Motor neuron (in vitro differentiated cells): Measurements from ENCODE around the gene ANAPC1. TPM values are rescaled to one million over a fixed set of nuclear protein-coding genes. Genes with fewer than 3 reads are reported as not detected.
"Not testable (repeated sequence)": the region's sequence is repeated elsewhere in the genome, so short reads cannot be mapped to it uniquely, and the experiment has no call there.

ENCODE experiments used
- ATAC-seq, 8 experiments: fragments of 200-7000 bp; cut with Tn5 transposase; replicated peaks in 6 of 8; 2 replicates each; pipeline ENCODE4 v1.8.0; 2021; ENCODE audit warnings: mild to moderate bottlenecking in 8 of 8, moderate library complexity in 8 of 8
- H3K27ac ChIP-seq, 2 donors: fragments of 250-450 bp; sonication (Bioruptor Pico); 2 replicates each; pipeline ENCODE4 v1.9.0; 2021; ENCODE audit warnings: antibody characterized with exemption in 2 of 2, mild to moderate bottlenecking in 2 of 2, moderate library complexity in 1 of 2
- H3K4me1 ChIP-seq, 2 donors: fragments of 250-450 bp; sonication (Bioruptor Pico); replicated peaks in 1 of 2; 2 replicates each; pipeline ENCODE4 v1.6.1; 2021; ENCODE audit warnings: antibody characterized with exemption in 2 of 2, mild to moderate bottlenecking in 2 of 2, moderate library complexity in 1 of 2
- H3K4me3 ChIP-seq, 5 donors: fragments of 250-450 bp; sonication (Bioruptor Pico); 2 replicates each; pipeline ENCODE4 v1.9.0; 2021; ENCODE audit warnings: antibody characterized with exemption in 5 of 5, mild to moderate bottlenecking in 5 of 5, moderate library complexity in 4 of 5
- WGBS, 10 experiments: fragments of 450-650 bp; shearing (Covaris generic); methylation state at CpG; one replicate each; pipeline ENCODE4 v1.0.0; 2022; 5-methylcytosine and 5-hydroxymethylcytosine counted together
- in situ Hi-C, 9 experiments: fragments of 400-800 bp; cut with MboI; loops; one replicate each; pipeline ENCODE4 v1.15.0; 2021; ENCODE audit warnings: low sequenced_read_pairs in 9 of 9, low pct_unique_long_range_greater_than_20kb in 2 of 9; ENCODE audit not compliant: unreplicated experiment in 9 of 9
- total RNA-seq, 8 experiments: library from RNA; unstranded; fragments of 300-600 nt; gene quantifications; 2 replicates each; pipeline versions ENCODE4 v1.2.3 to v1.2.4, GENCODE V29; 2022

ANAPC1 gene
- total RNA-seq, 8 experiments from 2014 or later = 21.7 to 59.3 (median 33.1) TPM

DNA sequence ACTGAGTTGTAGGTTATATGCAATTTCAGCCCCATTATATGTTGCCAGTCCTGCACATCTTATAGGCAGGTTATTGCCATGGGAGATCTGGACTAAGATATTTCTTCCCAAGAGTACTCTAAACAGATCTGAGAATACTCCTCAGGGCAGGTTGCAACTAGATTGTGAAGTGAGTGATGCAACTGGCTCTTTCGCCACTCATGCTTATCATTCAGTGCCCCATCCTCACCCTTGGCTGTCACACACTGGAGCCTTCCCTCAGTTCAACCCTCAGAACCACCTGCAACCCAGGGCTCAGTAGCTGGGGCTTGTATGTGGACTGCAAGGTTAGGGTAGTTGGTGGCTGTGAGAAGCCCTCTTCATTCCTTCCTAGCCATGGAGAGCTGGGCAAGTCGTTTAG is 28.6 kb upstream of the ANAPC1 start:
- H3K27ac ChIP-seq = no peak overlapping the region
- ATAC-seq = no peak
- no peak overlapping the region for H3K4me3 ChIP-seq
- 0% methylated on average over 1 of the region's 2 CpGs; no CpG with 5 or more reads in 8 of the 10 experiments for WGBS, 10 experiments
- in situ Hi-C loops = loop anchor here in 4 of 9 experiments (25.0 kb wide), 1 partner anchor 125 kb away; no protein-coding TSS in a partner anchor
- H3K4me1 ChIP-seq = peaks cover 0 to 12% of the 10 kb centered on the region in 2 donors

DNA sequence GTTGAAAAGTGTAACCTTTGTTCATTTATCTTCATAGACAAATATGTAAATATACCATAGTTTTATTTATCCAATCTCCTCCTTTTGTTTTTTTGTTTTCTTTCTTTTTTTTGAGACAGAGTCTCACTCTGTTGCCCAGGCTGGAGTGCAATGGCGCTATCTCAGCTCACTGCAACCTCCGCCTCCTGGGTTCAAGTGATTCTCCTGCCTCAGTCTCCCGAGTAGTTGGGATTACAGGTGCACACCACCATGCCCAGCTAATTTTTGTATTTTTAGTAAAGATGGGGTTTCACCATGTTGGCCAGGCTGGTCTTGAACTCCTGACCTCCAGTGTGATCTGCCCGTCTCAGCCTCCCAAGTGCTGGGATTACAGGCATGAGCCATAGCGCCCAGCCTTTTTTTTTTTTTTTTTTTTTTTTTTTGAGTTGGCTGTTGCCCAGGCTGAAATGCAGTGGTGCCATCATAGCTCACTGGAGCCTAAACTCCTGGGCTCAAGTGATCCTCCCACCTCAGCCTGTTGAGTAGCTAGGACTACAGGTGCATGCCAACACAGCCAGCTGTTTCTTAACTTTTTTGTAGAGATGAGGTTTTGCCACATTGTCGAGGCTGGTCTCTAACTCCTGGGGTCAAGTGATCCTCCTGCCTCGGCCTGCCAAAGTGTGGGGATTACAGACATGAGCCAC is 27.4 kb upstream of the ANAPC1 start:
- peaks cover 5 to 19% of the 10 kb centered on the region in 2 donors for H3K4me1 ChIP-seq
- H3K27ac ChIP-seq, ATAC-seq, H3K4me3 ChIP-seq: not testable (repeated sequence)
- in situ Hi-C loops = loop anchor here in 4 of 9 experiments (25.0 kb wide), 1 partner anchor 126 kb away; no protein-coding TSS in a partner anchor
- 68 to 100% (median 96%) methylated on average over 1 to 6 of the region's 7 CpGs; no CpG with 5 or more reads in 2 of the 10 experiments for WGBS, 10 experiments

DNA sequence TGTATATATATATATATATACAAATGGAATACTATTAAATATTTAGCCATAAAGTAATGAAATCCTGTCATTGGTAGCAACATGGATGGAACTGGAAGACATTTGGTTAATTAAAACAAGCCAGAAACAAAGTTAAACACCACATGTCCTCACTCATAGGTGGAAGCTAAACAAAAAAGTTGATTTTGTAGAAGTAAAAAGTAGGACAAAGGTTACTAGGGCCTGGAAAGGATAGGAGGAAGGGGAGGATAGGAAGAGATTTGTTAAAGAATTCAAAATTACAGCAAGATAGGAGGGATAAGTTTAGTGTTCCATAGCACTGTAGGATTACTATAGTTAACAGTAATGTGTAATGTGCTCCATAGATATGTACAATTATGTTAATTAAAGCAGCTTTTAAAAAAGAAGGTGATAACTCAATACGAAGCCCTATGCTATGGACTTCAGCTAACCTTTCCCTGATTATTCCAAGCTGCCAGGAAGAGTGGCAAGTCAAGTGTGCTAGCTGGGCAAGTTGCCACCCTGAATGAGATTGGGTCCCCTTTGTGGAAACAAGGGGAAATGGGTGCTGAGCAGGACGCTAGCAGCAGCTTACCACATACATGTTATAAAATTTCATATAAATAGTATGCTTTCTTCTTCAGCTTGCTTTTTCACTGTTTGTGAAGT is 26.8 kb upstream of the ANAPC1 start:
- no peak for ATAC-seq
- no peak overlapping the region for H3K4me3 ChIP-seq
- WGBS, 10 experiments = 31 to 100% (median 98%) methylated on average over 1 to 2 of the region's 2 CpGs; no CpG with 5 or more reads in 2 of the 10 experiments
- in situ Hi-C loops = loop anchor here in 4 of 9 experiments (25.0 kb wide), 1 partner anchor 127 kb away; no protein-coding TSS in a partner anchor
- no peak overlapping the region for H3K27ac ChIP-seq
- H3K4me1 ChIP-seq = peaks cover 10 to 26% of the 10 kb centered on the region in 2 donors

DNA sequence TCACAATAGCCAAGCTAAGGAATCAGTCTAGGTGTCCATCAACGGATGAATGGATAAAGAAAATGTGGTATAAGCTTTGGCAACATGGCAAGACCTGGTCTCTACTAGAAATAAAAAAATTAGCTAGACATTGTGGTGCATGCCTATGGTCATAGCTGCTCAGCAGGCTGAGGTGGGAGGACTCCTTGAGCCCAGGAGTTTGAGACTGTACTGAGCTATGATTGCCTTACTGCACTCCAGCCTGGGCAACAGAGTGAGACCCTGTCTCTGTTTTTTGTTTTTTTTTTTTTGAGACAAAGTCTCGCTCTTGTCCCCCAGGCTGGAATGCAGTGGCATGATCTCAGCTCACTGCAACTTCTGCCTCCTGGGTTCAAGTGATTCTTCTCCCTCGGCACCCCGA is 26.0 kb upstream of the ANAPC1 start:
- not testable (repeated sequence) for ATAC-seq, H3K27ac ChIP-seq, H3K4me3 ChIP-seq
- 33 to 100% (median 80%) methylated on average over 1 to 3 of the region's 4 CpGs; no CpG with 5 or more reads in 1 of the 10 experiments for WGBS, 10 experiments
- in situ Hi-C loops = loop anchor here in 4 of 9 experiments (25.0 kb wide), 1 partner anchor 127 kb away; no protein-coding TSS in a partner anchor
- H3K4me1 ChIP-seq = peaks cover 10 to 29% of the 10 kb centered on the region in 2 donors

DNA sequence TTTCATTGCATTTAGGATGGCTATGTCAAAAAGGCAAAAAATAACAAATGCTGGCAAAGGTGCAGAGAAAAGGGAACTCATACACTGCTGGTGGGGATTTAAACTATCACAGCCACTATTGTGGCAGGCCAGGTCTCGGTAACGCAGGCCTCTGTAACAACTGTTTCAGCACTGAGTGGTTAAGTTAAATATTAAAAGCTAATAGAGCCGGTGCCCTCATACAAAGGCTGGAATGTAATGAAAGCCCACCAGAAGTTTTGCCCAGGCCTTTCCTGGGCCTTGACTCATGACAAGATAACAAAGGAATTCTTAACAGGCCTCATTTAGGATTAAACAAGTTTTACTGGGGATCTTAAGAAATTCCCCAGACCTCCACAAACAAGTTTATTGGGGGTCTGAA is 25.1 kb upstream of the ANAPC1 start:
- peak in 1 of 8 experiments; percentile 40 for ATAC-seq
- Histone ChIP-seq H3K4me1 (peaks cover 10 to 29% of the 10 kb centered on the region in 2 donors), H3K4me3 (no peak overlapping the region), H3K27ac (peak overlapping the region in 1 of 2 donors; percentile 24)
- in situ Hi-C loops = loop anchor here in 4 of 9 experiments (25.0 kb wide), 1 partner anchor 128 kb away; no protein-coding TSS in a partner anchor
- 15 to 93% (median 65%) methylated on average over 2 to 3 of the region's 3 CpGs; no CpG with 5 or more reads in 2 of the 10 experiments for WGBS, 10 experiments

DNA sequence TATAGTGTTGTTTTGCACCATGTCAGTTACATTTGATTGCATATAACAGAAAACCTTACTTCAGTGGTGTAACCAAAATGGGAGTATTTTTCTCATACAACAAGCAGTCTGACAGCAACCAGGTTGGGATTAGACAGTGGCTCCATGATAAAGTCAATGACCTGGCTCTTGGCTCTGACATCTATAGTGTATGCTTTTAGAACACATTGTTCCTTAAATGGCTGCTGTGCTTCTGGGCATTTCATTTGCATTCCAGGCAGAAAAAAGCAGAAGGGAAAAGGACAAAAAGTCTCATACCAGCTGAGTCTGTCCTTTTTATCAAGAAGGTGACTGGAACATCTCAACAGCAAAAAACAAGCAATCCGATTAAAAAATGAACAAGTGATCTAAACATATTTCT is 24.6 kb upstream of the ANAPC1 start:
- Histone ChIP-seq H3K4me3 (no peak overlapping the region), H3K4me1 (peaks cover 10 to 33% of the 10 kb centered on the region in 2 donors), H3K27ac (no peak overlapping the region)
- in situ Hi-C loops = loop anchor here in 4 of 9 experiments (25.0 kb wide), 1 partner anchor 129 kb away; no protein-coding TSS in a partner anchor
- 33 to 90% (median 62%) methylated on average over 1 of the region's 1 CpG; no CpG with 5 or more reads in 1 of the 10 experiments for WGBS, 10 experiments
- ATAC-seq = peak in 1 of 8 experiments; percentile 18

DNA sequence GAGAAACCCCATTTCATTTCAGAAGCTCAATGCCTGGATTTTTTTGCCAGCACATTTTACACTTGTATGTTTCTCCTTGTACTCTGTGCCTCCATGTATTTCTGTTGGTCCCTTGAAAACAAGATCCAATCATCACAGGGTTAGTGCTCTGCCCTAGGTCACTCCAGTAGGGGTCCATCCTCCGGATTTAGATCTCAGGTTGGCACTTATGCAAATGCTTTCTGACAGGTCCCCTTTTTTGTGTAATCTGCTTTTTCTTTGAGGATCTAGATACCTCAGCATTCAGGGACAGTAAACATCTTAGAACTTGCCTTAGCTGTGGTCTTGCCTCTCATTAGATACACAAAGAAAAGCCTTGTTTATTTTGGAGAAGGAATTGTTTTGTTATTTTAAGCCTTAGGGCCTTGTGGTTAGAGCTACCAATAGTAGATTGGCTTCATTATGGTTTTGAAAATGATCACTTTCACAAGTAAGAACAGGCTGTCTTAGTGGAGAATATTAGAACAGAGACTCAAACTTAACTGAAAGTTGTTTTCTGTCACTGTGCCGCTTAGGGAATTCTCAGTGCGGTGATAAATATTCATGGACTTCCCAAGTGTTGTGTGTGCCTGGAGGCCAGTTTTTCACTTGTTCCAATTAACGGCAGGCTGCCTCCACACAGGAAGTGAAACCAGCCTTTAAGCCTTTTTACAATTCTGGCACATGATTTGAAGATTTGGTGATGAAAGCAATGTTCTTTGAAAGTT is 22.2 kb upstream of the ANAPC1 start:
- peak in 5 of 8 experiments; percentile 55 to 96 (median 91) for ATAC-seq
- Histone ChIP-seq H3K4me3 (no peak overlapping the region), H3K4me1 (peaks cover 10 to 35% of the 10 kb centered on the region in 2 donors), H3K27ac (no peak overlapping the region)
- in situ Hi-C loops = loop anchor here in 4 of 9 experiments (25.0 kb wide), 1 partner anchor 131 kb away; no protein-coding TSS in a partner anchor
- WGBS, 10 experiments = 0 to 40% (median 14%) methylated on average over 1 to 4 of the region's 4 CpGs; no CpG with 5 or more reads in 1 of the 10 experiments

DNA sequence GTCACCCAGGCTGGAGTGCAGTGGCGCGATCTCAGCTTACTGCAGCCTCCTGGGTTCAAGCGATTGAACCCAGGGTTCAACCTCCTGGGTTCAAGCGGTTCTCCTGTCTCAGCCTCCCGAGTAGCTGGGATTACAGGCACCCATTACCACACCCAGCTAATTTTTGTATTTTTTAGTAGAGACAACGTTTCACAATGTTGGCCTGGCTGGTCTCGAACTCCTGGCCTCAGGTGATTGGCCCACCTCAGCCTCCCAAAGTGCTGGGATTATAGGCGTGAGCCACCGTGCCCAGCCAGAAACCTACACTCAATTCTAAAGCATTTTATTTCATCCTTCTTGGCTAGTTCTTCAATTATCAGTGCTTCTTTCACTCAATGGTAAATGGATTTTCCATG is 21.5 kb upstream of the ANAPC1 start:
- H3K4me3 ChIP-seq, H3K27ac ChIP-seq, ATAC-seq: not testable (repeated sequence)
- 59 to 97% (median 85%) methylated on average over 2 to 6 of the region's 9 CpGs; no CpG with 5 or more reads in 3 of the 10 experiments for WGBS, 10 experiments
- in situ Hi-C loops = loop anchor here in 4 of 9 experiments (25.0 kb wide), 1 partner anchor 132 kb away; no protein-coding TSS in a partner anchor
- peaks cover 14 to 35% of the 10 kb centered on the region in 2 donors for H3K4me1 ChIP-seq

DNA sequence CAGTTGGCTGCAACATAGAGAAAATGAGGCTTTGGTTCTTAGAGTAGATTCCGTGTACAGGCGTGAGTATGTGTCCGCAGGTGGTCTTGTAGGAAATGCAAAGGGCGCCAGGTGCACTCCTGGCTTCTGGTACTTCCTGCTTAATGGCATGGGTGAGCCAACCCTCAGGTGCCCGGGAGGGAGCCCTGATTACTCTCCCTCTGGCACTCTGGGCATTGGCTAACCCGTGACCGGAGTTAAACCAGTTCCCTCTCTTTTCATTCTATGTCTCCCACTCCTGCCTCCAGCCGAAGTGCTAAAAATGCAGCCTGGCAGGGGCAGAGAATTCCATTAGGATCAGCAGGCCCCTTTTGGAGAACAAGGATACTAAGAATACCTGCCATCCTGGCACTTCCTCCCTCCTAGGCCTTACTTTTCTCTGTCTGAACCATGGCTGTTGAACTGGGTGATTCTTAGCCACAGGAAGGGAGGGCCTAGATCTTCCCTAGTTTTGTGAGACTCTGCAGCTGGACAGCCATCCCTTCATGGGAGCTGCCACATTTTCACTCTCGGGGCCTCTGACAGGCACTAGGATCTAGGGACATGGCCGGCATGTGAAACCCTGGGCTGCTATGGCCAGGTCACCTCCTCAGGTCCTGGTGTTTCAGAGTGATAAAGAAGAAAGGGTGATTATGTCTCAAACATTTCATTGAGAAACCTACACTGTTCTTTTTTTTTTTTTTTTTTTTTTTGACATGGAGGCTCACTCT is 20.9 kb upstream of the ANAPC1 start:
- in situ Hi-C loops = loop anchor here in 4 of 9 experiments (25.0 kb wide), 1 partner anchor 132 kb away; no protein-coding TSS in a partner anchor
- WGBS, 10 experiments = 77 to 100% (median 89%) methylated on average over 1 to 5 of the region's 10 CpGs; no CpG with 5 or more reads in 2 of the 10 experiments
- no peak for ATAC-seq
- Histone ChIP-seq H3K27ac (no peak overlapping the region), H3K4me1 (peaks cover 14 to 35% of the 10 kb centered on the region in 2 donors), H3K4me3 (no peak overlapping the region)

DNA sequence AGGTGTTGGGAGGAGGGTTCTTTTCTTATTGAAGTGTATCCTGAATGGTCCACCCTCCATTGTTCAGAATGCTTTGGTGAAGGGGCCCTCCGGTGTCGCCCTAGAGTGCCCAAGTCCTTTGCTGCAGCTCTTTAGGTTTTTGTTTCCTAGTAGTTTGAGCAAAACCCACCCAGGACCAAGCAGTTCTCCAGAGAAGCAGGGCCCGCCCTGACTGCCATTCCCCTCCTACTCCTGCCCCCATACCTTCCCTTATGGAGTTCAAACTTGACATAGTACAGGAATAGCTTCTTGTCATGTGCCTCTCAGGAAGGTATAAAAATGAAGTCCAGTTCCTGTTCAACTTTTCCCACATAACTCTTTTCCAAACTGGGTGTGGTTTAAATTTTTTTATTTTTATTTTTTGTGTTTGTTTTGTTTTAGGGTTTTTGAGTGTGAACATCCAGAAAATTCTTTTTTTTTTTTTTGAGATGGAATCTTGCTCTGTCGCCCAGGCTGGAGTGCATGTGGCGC is 20.0 kb upstream of the ANAPC1 start:
- in situ Hi-C loops = loop anchor here in 4 of 9 experiments (25.0 kb wide), 1 partner anchor 133 kb away; no protein-coding TSS in a partner anchor
- ATAC-seq = no peak
- 48 to 84% (median 65%) methylated on average over 2 to 4 of the region's 5 CpGs; no CpG with 5 or more reads in 1 of the 10 experiments for WGBS, 10 experiments
- Histone ChIP-seq H3K27ac (no peak overlapping the region), H3K4me3 (no peak overlapping the region), H3K4me1 (peaks cover 14 to 36% of the 10 kb centered on the region in 2 donors)

DNA sequence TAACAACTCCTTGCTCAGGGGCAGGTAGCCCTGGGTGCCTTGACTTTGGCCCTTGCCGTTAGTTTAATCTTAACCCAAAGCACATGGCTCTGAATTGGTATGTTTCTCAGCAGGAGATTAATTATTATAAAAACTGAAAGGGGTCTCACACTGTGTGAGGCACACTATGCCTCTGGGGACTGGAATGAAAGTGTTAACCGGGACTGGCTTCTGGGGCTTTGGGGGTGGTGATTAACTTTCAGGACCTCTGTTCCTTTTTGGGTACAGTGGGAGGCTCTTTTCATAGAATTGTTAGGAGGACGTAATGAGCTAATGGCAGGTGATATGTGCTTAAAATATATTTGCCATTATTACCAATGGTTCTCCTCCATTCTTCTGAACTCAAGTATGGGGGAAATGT is 19.5 kb upstream of the ANAPC1 start:
- in situ Hi-C loops = loop anchor here in 4 of 9 experiments (25.0 kb wide), 1 partner anchor 134 kb away; no protein-coding TSS in a partner anchor
- 10 to 80% (median 31%) methylated on average over 1 to 3 of the region's 3 CpGs; no CpG with 5 or more reads in 3 of the 10 experiments for WGBS, 10 experiments
- Histone ChIP-seq H3K27ac (no peak overlapping the region), H3K4me1 (peaks cover 14 to 31% of the 10 kb centered on the region in 2 donors), H3K4me3 (no peak overlapping the region)
- no peak for ATAC-seq
